ENCODE data around the gene SLC2A10. TPM values are rescaled to one million over a fixed set of nuclear protein-coding genes. Genes with fewer than 3 reads are reported as not detected.

SLC2A10 gene
- total and polyA plus RNA-seq, 7 donors = 6.4 to 28.2 (median 9.4) TPM

GRCh38 chr20:46696791-46697279, 12.6 kb upstream of the SLC2A10 start:
- intact Hi-C loops (cut with DNase I) = no loop called here
- no peaks in the 10 kb centered on the region for H3K36me3 ChIP-seq
- DNase-seq = peak; percentile 33
- H3K4me3 ChIP-seq = no peak overlapping the region
- H3K9me3 ChIP-seq = no peaks in the 10 kb centered on the region
- H3K4me1 ChIP-seq = no peaks in the 10 kb centered on the region
- WGBS, 2 donors = 72 to 84% methylated on average over 3 of the region's 3 CpGs
- no peak overlapping the region for H3K27ac ChIP-seq
- TF ChIP-seq POLR2AphosphoS5 (IDR thresholded peaks at IDR 0.05) = no peak
- no peak for TF ChIP-seq EP300 (IDR thresholded peaks at IDR 0.05)
- TF ChIP-seq CTCF (IDR thresholded peaks at IDR 0.05) = no peak
- no peak for TF ChIP-seq POLR2A (IDR thresholded peaks at IDR 0.05)
- no peaks in the 10 kb centered on the region for H3K27me3 ChIP-seq

- intact Hi-C loops (cut with DNase I) = no loop called here
Observed at GRCh38 chr20:46698788-46699187, 10.7 kb upstream of the SLC2A10 start.

GRCh38 chr20:46699651-46700359, 9.6 kb upstream of the SLC2A10 start:
- no peaks in the 10 kb centered on the region for H3K9me3 ChIP-seq
- intact Hi-C loops (cut with DNase I) = no loop called here
- H3K27me3 ChIP-seq = no peaks in the 10 kb centered on the region
- TF ChIP-seq EP300 (IDR thresholded peaks at IDR 0.05) (no peak), CTCF (IDR thresholded peaks at IDR 0.05) (peak in 2 of 4 experiments; percentile 5 to 13), POLR2AphosphoS5 (IDR thresholded peaks at IDR 0.05) (no peak), POLR2A (IDR thresholded peaks at IDR 0.05) (no peak)
- no peaks in the 10 kb centered on the region for H3K36me3 ChIP-seq
- DNase-seq = no peak
- H3K4me1 ChIP-seq = no peaks in the 10 kb centered on the region
- WGBS, 2 donors = 50 to 60% methylated on average over 12 of the region's 12 CpGs
- H3K4me3 ChIP-seq = no peak overlapping the region
- H3K27ac ChIP-seq = no peak overlapping the region

More at GRCh38 chr20:46698788-46699187, 10.7 kb upstream of the SLC2A10 start:
- TF ChIP-seq EP300 (IDR thresholded peaks at IDR 0.05) (no peak), POLR2A (IDR thresholded peaks at IDR 0.05) (no peak), POLR2AphosphoS5 (IDR thresholded peaks at IDR 0.05) (no peak), CTCF (IDR thresholded peaks at IDR 0.05) (no peak)
- DNase-seq = no peak
- H3K9me3 ChIP-seq = no peaks in the 10 kb centered on the region
- no peaks in the 10 kb centered on the region for H3K27me3 ChIP-seq
- no peak overlapping the region for H3K27ac ChIP-seq
- no peaks in the 10 kb centered on the region for H3K36me3 ChIP-seq
- no peaks in the 10 kb centered on the region for H3K4me1 ChIP-seq
- 84 to 91% methylated on average over 2 of the region's 2 CpGs for WGBS, 2 donors
- no peak overlapping the region for H3K4me3 ChIP-seq

GRCh38 chr20:46700481-46700880, 9.0 kb upstream of the SLC2A10 start:
- WGBS, 2 donors = 87 to 92% methylated on average over 6 of the region's 6 CpGs
- H3K27me3 ChIP-seq = no peaks in the 10 kb centered on the region
- no peaks in the 10 kb centered on the region for H3K36me3 ChIP-seq
- DNase-seq = no peak
- intact Hi-C loops (cut with DNase I) = no loop called here
- no peaks in the 10 kb centered on the region for H3K4me1 ChIP-seq
- TF ChIP-seq POLR2A (IDR thresholded peaks at IDR 0.05) (no peak), EP300 (IDR thresholded peaks at IDR 0.05) (no peak), POLR2AphosphoS5 (IDR thresholded peaks at IDR 0.05) (no peak), CTCF (IDR thresholded peaks at IDR 0.05) (no peak)
- no peaks in the 10 kb centered on the region for H3K9me3 ChIP-seq
- no peak overlapping the region for H3K4me3 ChIP-seq
- H3K27ac ChIP-seq = no peak overlapping the region
